HCT116 (cell line): ENCODE data around the gene PIH1D1. TPM values are rescaled to one million over a fixed set of nuclear protein-coding genes. Genes with fewer than 3 reads are reported as not detected.

Source experiments
- ATAC-seq: fragments of 200-7000 bp; cut with Tn5 transposase; 2 replicates; pipeline ENCODE4 v1.9.1; 2020; ENCODE audit warnings: mild to moderate bottlenecking, moderate library complexity
- BruUV-seq: library from RNA; stranded (reverse); fragments of 400-500 nt; replicated peaks from 2 replicates; lab custom pipeline; 2021; lab: Mats Ljungman, UMichigan
- CTCF ChIA-PET: fragments of 300-600 bp; sonication (Branson Sonifier 250); formaldehyde crosslinking; loops from one replicate; lab custom pipeline; 2021; ENCODE audit warnings: antibody characterized with exemption; lab: Charles Lee
- POLR2A ChIA-PET: fragments of 300-600, 350-600 bp; sonication (Branson Sonifier 250); formaldehyde crosslinking; loops from one replicate; lab custom pipeline; 2021; ENCODE audit warnings: antibody characterized with exemption; lab: Charles Lee
- RAD21 ChIA-PET, 2 experiments: fragments of 300-600 bp; sonication (Branson Sonifier 250); formaldehyde crosslinking; loops; one replicate each; lab custom pipeline; 2023; ENCODE audit warnings: low total read pairs in 2 of 2; ENCODE audit not compliant: uncharacterized antibody in 2 of 2, unreplicated experiment in 2 of 2, low non-redundant PET in 1 of 2; lab: Charles Lee
- DNase-seq: peaks from one replicate; pipeline ENCODE4 v3.0.0-alpha.2; 2010; ENCODE audit warnings: low read depth, low spot score
- H2AFZ ChIP-seq: fragments of 200-600 bp; shearing (Covaris generic), sonication (generic); 2 replicates; pipeline ENCODE4 v1.6.1; 2017; ENCODE audit warnings: low read depth, mixed run types, mixed read lengths, antibody characterized with exemption, low read length; ENCODE audit not compliant: poor library complexity, severe bottlenecking
- H3K27ac ChIP-seq: 2 replicates; pipeline ENCODE4 v1.5.1; 2012; ENCODE audit warnings: low read depth, low read length
- H3K27me3 ChIP-seq: fragments of 200-600 bp; sonication (generic); 2 replicates; pipeline ENCODE4 v1.6.1; 2016; ENCODE audit warnings: mixed run types, low read length, mixed read lengths; ENCODE audit not compliant: insufficient read depth
- H3K36me3 ChIP-seq, 2 experiments: fragments of 200-500 bp in 1 of 2; fragments of 200-600 bp in 1 of 2; sonication (Bioruptor generic) in 1 of 2; sonication (generic) in 1 of 2; 2 replicates each; pipeline versions ENCODE4 v1.5.1 to v1.6.1; 2014 to 2016; ENCODE audit warnings: low read length in 2 of 2, inconsistent platforms in 1 of 2, mixed read lengths in 1 of 2, mixed run types in 1 of 2; ENCODE audit not compliant: insufficient read depth in 2 of 2, control insufficient read depth in 1 of 2
- H3K4me1 ChIP-seq, 2 experiments: fragments of 200-600 bp in 1 of 2; sonication (generic) in 1 of 2; 2 replicates each; pipeline versions ENCODE4 v1.5.1 to v1.6.1; 2012 to 2017; ENCODE audit warnings: low read length in 2 of 2, inconsistent platforms in 1 of 2, mild to moderate bottlenecking in 1 of 2, mixed read lengths in 1 of 2, mixed run types in 1 of 2, moderate library complexity in 1 of 2; ENCODE audit not compliant: insufficient read depth in 2 of 2, control insufficient read depth in 1 of 2
- H3K4me2 ChIP-seq: fragments of 200-600 bp; sonication (generic); 2 replicates; pipeline ENCODE4 v1.6.1; 2017; ENCODE audit warnings: mixed run types, low read length, mixed read lengths
- H3K4me3 ChIP-seq, 2 experiments: fragments of 200-600 bp in 1 of 2; sonication (generic) in 1 of 2; replicated peaks in 1 of 2; 2 replicates each; pipeline ENCODE4 v1.5.1; 2011 to 2016; ENCODE audit warnings: low read length in 2 of 2, control low read depth in 1 of 2, low read depth in 1 of 2, mild to moderate bottlenecking in 1 of 2, mixed read lengths in 1 of 2, mixed run types in 1 of 2
- H3K79me2 ChIP-seq: fragments of 200-600 bp; sonication (generic); 2 replicates; pipeline ENCODE4 v1.6.1; 2017; ENCODE audit warnings: mild to moderate bottlenecking, mixed run types, low read length, moderate library complexity, mixed read lengths; ENCODE audit not compliant: insufficient read depth
- H3K9ac ChIP-seq: fragments of 200-600 bp; sonication (generic); 2 replicates; pipeline ENCODE4 v1.6.1; 2016; ENCODE audit warnings: low read length, mixed read lengths
- H3K9me2 ChIP-seq: fragments of 200-600 bp; sonication (generic), shearing (Covaris generic); 2 replicates; pipeline ENCODE4 v1.6.1; 2017; ENCODE audit warnings: mixed run types, mild to moderate bottlenecking, moderate library complexity; ENCODE audit not compliant: insufficient read depth
- H3K9me3 ChIP-seq, 2 experiments: fragments of 200-500 bp in 1 of 2; fragments of 200-600 bp in 1 of 2; sonication (Bioruptor generic) in 1 of 2; sonication (generic) in 1 of 2; 2 replicates each; pipeline ENCODE4 v1.6.1; 2014 to 2017; ENCODE audit warnings: low read length in 2 of 2, mixed read lengths in 2 of 2, inconsistent platforms in 1 of 2, low read depth in 1 of 2, mild to moderate bottlenecking in 1 of 2, mixed run types in 1 of 2, moderate library complexity in 1 of 2; ENCODE audit not compliant: control insufficient read depth in 1 of 2, insufficient read depth in 1 of 2
- H4K20me1 ChIP-seq: fragments of 200-600 bp; sonication (generic), shearing (Covaris generic); 2 replicates; pipeline ENCODE4 v1.6.1; 2017; ENCODE audit warnings: mixed run types, mild to moderate bottlenecking, moderate library complexity; ENCODE audit not compliant: insufficient read depth
- EGR1 ChIP-seq: IDR thresholded peaks from 2 replicates; pipeline ENCODE4 v1.6.1; 2012; ENCODE audit warnings: low read depth
- POLR2AphosphoS5 ChIP-seq: IDR thresholded peaks from 2 replicates; pipeline ENCODE4 v1.6.1; 2011; ENCODE audit warnings: mild to moderate bottlenecking, low read depth, low read length, moderate library complexity
- TCF7L2 ChIP-seq: IDR thresholded peaks from 2 replicates; pipeline ENCODE4 v1.7.0; 2011; ENCODE audit warnings: borderline replicate concordance, inconsistent platforms; ENCODE audit not compliant: insufficient read depth, insufficient read length; ENCODE audit errors: extremely low read depth
- ZBTB33 ChIP-seq: IDR thresholded peaks from 2 replicates; pipeline ENCODE4 v1.6.1; 2011; ENCODE audit warnings: mild to moderate bottlenecking, low read length, moderate library complexity; ENCODE audit not compliant: insufficient replicate concordance; ENCODE audit errors: extremely low read depth
- ZFX ChIP-seq: fragments of 450-650 bp; IDR thresholded peaks from 2 replicates; pipeline ENCODE4 v1.6.1; 2017
- intact Hi-C: fragments of 100-400 bp; cut with micrococcal nuclease; formaldehyde crosslinking; loops from 2 replicates; pipeline ENCODE4 v1.10.0; 2022
- total RNA-seq: library from RNA; stranded (reverse); gene quantifications from one replicate; pipeline ENCODE4 v1.2.1, GENCODE V29; 2021; ENCODE audit not compliant: unreplicated experiment

Gene PIH1D1
- total RNA-seq, 1 experiment from 2014 or later: 152 TPM

- no TSS peak for BruUV-seq
- Histone ChIP-seq H3K4me1 (peaks cover 35 to 60% of the 10 kb centered on the region in 2 experiments), H3K79me2 (no peaks in the 10 kb centered on the region), H3K36me3 (no peaks in the 10 kb centered on the region; a peak in 1 of 4 replicates), H3K27ac (no peak overlapping the region), H4K20me1 (no peaks in the 10 kb centered on the region), H3K27me3 (no peaks in the 10 kb centered on the region), H3K9ac (no peak overlapping the region), H3K4me3 (no peak overlapping the region), H3K9me3 (no peaks in the 10 kb centered on the region), H3K4me2 (peak overlapping the region; percentile 48; the same call in 1 of the 2 replicates), H2AFZ (no peak overlapping the region), H3K9me2 (no peaks in the 10 kb centered on the region)
- ChIA-PET POLR2A (interaction anchor here (0.9 to 1.6 kb wide), 2 partner anchors 20 kb away, joined by 3 to 4 read pairs; partner anchors contain the start of gene ALDH16A1), RAD21 (no interaction called here), CTCF (interaction anchor here (1.0 to 2.1 kb wide), 6 partner anchors 20 to 120 kb away, joined by 3 to 11 read pairs (median 5); partner anchors contain the start of genes ALDH16A1 and RPS11)
- intact Hi-C loops: no loop called here
- no peak for DNase-seq
- no peak for ATAC-seq
- TF ChIP-seq POLR2AphosphoS5: no peak
- TF ChIP-seq ZFX: no peak
- TF ChIP-seq EGR1: no peak
These were observed 21.3 kb upstream of the PIH1D1 start for GRCh38 chr19:49472936-49473335.

DNA sequence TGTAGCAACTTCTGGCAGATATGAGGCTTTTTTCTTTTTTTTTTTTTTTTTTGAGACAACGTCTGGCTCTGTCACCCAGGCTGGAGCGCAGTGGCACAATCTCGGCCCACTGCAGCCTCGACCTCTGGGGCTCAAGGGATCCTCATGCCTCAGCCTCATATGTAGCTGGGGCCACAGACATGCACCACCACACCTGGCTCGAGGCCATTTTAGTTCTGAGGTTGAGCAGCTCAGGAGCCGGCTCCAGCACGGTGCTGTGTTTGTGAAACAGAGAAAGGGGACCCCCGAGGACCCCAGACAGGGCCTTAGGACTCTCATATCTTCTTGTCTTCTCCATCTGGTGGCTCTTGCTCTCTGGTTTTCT lies 19.0 kb upstream of the PIH1D1 start:
- ATAC-seq: no peak
- H3K27ac ChIP-seq: no peak overlapping the region
- no peaks in the 10 kb centered on the region for H4K20me1 ChIP-seq
- peaks cover 28 to 47% of the 10 kb centered on the region in 2 experiments for H3K4me1 ChIP-seq
- no peaks in the 10 kb centered on the region for H3K9me3 ChIP-seq
- H3K4me2 ChIP-seq: no peak overlapping the region
- no peaks in the 10 kb centered on the region; a peak in 1 of 4 replicates for H3K36me3 ChIP-seq
- H3K9ac ChIP-seq: no peak overlapping the region
- no peak for TF ChIP-seq TCF7L2
- no peak for TF ChIP-seq ZBTB33
- TF ChIP-seq, all 23 proteins: peak for 0
- no peak overlapping the region for H3K4me3 ChIP-seq
- H3K27me3 ChIP-seq: no peaks in the 10 kb centered on the region
- RAD21 ChIA-PET: no interaction called here
- no peak for DNase-seq
- intact Hi-C loops: no loop called here
- H3K79me2 ChIP-seq: no peaks in the 10 kb centered on the region
- POLR2A ChIA-PET: no interaction called here
- no TSS peak for BruUV-seq
- no peaks in the 10 kb centered on the region for H3K9me2 ChIP-seq
- H2AFZ ChIP-seq: no peak overlapping the region
- CTCF ChIA-PET: no interaction called here
